ENCODE measurements around the gene UCP3.

UCP3 gene

DNA sequence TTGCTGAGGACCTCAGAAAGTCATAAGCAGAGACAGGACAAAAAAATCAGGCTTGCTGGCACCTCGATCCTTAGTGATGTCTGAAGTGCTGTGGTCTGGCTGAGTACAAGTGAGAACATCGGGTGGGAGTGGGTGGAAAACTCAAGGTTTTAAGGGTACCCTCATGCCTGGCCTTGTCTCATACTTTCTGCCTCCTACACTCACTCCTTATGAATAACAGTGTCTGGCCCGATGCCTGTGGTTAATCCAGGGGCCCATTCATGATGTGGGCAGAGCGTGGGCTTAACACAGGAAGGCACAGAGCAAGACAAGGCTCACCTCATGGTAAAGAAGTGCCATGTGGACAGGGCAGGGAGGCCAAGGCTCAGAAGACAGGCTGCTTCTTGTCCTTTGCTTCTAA, 11.0 kb upstream of the UCP3 start:
- TF ChIP-seq ISL1 (CRISPR knock-in tag; IDR thresholded peaks at IDR 0.05) (no peak), ZNF565 (CRISPR knock-in tag; conservative IDR thresholded peaks at IDR 0.05; ENCODE audit: low read depth) (no peak), TSHZ2 (CRISPR knock-in tag; IDR thresholded peaks at IDR 0.05) (no peak), RARB (CRISPR knock-in tag; IDR thresholded peaks at IDR 0.05) (no peak), TCF4 (CRISPR knock-in tag; IDR thresholded peaks at IDR 0.05; ENCODE audit: borderline replicate concordance) (no peak), OSR1 (CRISPR knock-in tag; IDR thresholded peaks at IDR 0.05) (no peak), POU6F1 (CRISPR knock-in tag; IDR thresholded peaks at IDR 0.05; ENCODE audit: borderline replicate concordance, low read depth) (no peak), BACH2 (CRISPR knock-in tag; IDR thresholded peaks at IDR 0.05; ENCODE audit: borderline replicate concordance) (no peak), ZFP3 (CRISPR knock-in tag; IDR thresholded peaks at IDR 0.05) (no peak)
- no peak for ATAC-seq

- no peak for ATAC-seq
- TF ChIP-seq CREB5 (CRISPR knock-in tag; IDR thresholded peaks at IDR 0.05; ENCODE audit: low read depth) (no peak), ZNF8 (CRISPR knock-in tag; IDR thresholded peaks at IDR 0.05) (no peak), BACH2 (CRISPR knock-in tag; IDR thresholded peaks at IDR 0.05; ENCODE audit: borderline replicate concordance) (no peak), SNAI2 (CRISPR knock-in tag; IDR thresholded peaks at IDR 0.05) (no peak), POU6F1 (CRISPR knock-in tag; IDR thresholded peaks at IDR 0.05; ENCODE audit: borderline replicate concordance, low read depth) (no peak), CSDC2 (CRISPR knock-in tag; IDR thresholded peaks at IDR 0.05) (no peak), PPARA (CRISPR knock-in tag; IDR thresholded peaks at IDR 0.05; ENCODE audit: borderline replicate concordance) (no peak), ZFP3 (CRISPR knock-in tag; IDR thresholded peaks at IDR 0.05) (no peak), PATZ1 (CRISPR knock-in tag; IDR thresholded peaks at IDR 0.05; ENCODE audit: borderline replicate concordance) (no peak), RARB (CRISPR knock-in tag; IDR thresholded peaks at IDR 0.05) (no peak), ZNF70 (CRISPR knock-in tag; IDR thresholded peaks at IDR 0.05) (no peak), TSHZ2 (CRISPR knock-in tag; IDR thresholded peaks at IDR 0.05) (no peak), ZC3H10 (CRISPR knock-in tag; IDR thresholded peaks at IDR 0.05) (no peak), CSRNP3 (CRISPR knock-in tag; IDR thresholded peaks at IDR 0.05) (no peak)
Observed at GRCh38 chr11:74019104-74019738, 10.3 kb upstream of the UCP3 start.

Data from SK-N-SH treated with all-trans-retinoic acid at 6 μM for 48 hours (cell line).